Measurements from ENCODE around the gene NLN.

- TF ChIP-seq EZH2 (IDR thresholded peaks at IDR 0.05; ENCODE audit: insufficient read depth, poor library complexity, severe bottlenecking) (no peak), EZH2phosphoT487 (IDR thresholded peaks at IDR 0.05; ENCODE audit: insufficient read depth, low read depth) (no peak)
Measured at GRCh38 chr5:65823204-65823603, 101.2 kb downstream of the NLN start.

Data from GM23248 (cell line).